Duodenal mucosa (tissue), 2 donors: ENCODE data around the gene SLC8B1.
"Not testable (repeated sequence)": the region's sequence is repeated elsewhere in the genome, so short reads cannot be mapped to it uniquely, and the experiment has no call there.

ENCODE experiments used
- H3K27ac ChIP-seq: one replicate; pipeline ENCODE4 v1.7.0; 2013; ENCODE audit warnings: low read depth, low read length
- H3K27me3 ChIP-seq, 2 donors: one replicate each; pipeline ENCODE4 v1.7.0; 2013; ENCODE audit warnings: low read length in 2 of 2, control low read depth in 1 of 2; ENCODE audit not compliant: insufficient read depth in 2 of 2, control insufficient read depth in 1 of 2
- H3K36me3 ChIP-seq, 2 donors: one replicate each; pipeline ENCODE4 v1.7.0; 2013; ENCODE audit warnings: low read length in 2 of 2, control low read depth in 1 of 2; ENCODE audit not compliant: insufficient read depth in 2 of 2, control insufficient read depth in 1 of 2
- H3K4me1 ChIP-seq, 2 donors: one replicate each; pipeline ENCODE4 v1.7.0; 2013; ENCODE audit warnings: low read length in 2 of 2, control low read depth in 1 of 2; ENCODE audit not compliant: insufficient read depth in 2 of 2, control insufficient read depth in 1 of 2
- H3K4me3 ChIP-seq, 2 donors: one replicate each; pipeline ENCODE4 v1.7.0; 2013; ENCODE audit warnings: low read length in 2 of 2, low read depth in 1 of 2
- H3K9ac ChIP-seq, 2 donors: one replicate each; pipeline ENCODE4 v1.7.0; 2013; ENCODE audit warnings: low read length in 2 of 2, low read depth in 1 of 2
- H3K9me3 ChIP-seq, 2 donors: one replicate each; pipeline ENCODE4 v1.7.0; 2013; ENCODE audit warnings: low read length in 2 of 2, control low read depth in 1 of 2; ENCODE audit not compliant: control insufficient read depth in 1 of 2

Gene SLC8B1

DNA sequence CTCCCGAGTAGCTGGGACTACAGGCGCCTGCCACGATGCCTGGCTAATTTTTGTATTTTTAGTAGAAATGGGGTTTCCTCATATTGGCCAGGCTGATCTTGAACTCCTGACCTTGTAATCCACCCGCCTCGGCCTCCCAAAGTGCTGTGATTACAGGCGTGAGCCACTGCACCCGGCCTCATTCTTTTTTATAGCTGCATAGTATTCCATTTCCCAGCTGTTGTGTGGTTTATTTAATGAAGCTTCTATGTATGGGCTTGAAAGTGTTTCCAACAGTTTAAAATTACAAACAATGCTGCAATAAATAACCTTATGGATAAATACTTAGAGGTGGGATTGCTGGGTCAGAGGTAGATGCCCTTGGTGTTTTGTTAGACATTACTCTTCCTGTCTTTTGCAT, 19.3 kb upstream of the SLC8B1 start:
- H3K27me3 ChIP-seq, H3K4me3 ChIP-seq, H3K4me1 ChIP-seq, H3K27ac ChIP-seq, H3K9ac ChIP-seq, H3K36me3 ChIP-seq, H3K9me3 ChIP-seq: not testable (repeated sequence)

DNA sequence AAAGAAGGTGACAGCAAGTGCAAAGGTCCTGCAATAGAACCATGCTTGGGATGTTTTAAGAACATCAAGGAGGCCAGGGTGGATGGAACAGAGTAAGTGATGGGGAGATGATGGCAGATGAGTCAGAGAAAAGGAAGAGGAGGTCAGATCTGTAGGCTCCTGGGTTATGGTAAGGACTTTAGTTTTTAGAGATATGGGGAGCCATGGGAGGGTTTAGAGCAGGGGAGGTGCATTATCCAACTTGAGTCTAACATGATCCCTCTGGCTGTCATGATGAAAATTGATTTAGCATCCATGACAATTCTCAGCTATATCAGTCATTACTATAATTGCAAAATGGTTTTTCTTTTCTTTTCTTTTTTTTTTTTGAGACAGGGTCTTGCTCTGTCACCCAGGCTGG, 16.2 kb upstream of the SLC8B1 start:
- no peaks in the 10 kb centered on the region for H3K27me3 ChIP-seq
- H3K36me3 ChIP-seq, result no peaks in the 10 kb centered on the region
- H3K9ac ChIP-seq, result no peak overlapping the region
- H3K27ac ChIP-seq, result no peak overlapping the region
- H3K9me3 ChIP-seq, result no peaks in the 10 kb centered on the region
- H3K4me1 ChIP-seq, result no peaks in the 10 kb centered on the region
- H3K4me3 ChIP-seq, result no peak overlapping the region

DNA sequence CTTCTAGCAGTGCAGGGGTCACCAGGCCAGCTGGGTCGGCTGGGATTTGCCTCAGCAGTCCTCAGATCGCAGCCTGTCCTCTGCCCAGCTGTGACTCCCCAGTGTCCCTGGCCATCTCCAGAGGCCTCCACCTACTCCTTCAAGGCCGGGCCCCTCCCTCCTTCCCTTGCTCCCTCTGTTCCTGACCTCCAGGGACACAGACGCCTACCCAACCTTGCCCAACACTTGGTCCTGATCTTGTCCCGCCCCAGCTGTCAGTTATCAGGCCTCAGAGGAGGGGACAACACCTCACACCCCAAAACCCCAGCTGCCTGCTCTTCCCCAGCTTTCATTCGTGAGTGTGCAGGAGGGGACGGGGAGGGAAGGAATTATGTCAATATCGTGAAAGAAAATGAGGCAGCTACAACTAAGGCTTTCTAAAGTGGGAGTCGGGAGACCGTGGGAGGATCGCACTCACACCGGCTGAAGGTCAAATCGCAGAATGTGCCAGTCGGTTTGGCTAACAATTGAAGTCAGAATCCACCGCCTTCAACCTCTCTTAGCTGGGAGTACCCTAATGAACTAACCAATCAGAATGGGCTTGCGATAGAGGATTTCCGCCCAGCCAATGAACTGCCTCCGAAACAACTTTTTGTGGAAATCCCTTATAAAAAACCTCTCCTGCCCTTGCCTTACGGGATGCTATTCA, 14.1 kb upstream of the SLC8B1 start:
- H3K27ac ChIP-seq, result no peak overlapping the region
- no peaks in the 10 kb centered on the region for H3K9me3 ChIP-seq
- H3K4me3 ChIP-seq, result no peak overlapping the region
- no peak overlapping the region for H3K9ac ChIP-seq
- H3K36me3 ChIP-seq, result no peaks in the 10 kb centered on the region
- no peaks in the 10 kb centered on the region for H3K4me1 ChIP-seq
- H3K27me3 ChIP-seq, result no peaks in the 10 kb centered on the region

DNA sequence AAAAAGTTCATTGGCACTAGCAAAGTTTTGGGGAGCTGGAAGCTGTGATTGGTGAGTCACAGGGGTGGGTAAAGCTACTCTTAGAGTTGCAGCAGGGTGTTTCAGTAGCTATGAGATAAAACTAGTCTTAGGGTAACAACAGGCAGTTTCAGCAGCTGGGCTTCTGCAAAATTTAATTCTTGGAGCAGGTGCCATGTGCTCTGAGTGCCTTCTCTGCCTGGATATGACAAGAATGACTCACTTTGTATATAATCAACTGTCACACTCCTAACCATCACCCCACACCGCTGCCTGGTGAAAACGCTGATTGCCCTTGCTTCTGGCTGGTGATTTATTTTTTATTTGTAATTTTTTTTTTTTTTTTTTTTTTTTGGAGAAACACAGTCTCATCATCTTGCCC, 13.0 kb upstream of the SLC8B1 start:
- H3K27ac ChIP-seq, result no peak overlapping the region
- H3K4me3 ChIP-seq, result no peak overlapping the region
- no peak overlapping the region for H3K9ac ChIP-seq
- H3K9me3 ChIP-seq, result no peaks in the 10 kb centered on the region
- H3K4me1 ChIP-seq, result no peaks in the 10 kb centered on the region
- H3K36me3 ChIP-seq, result no peaks in the 10 kb centered on the region
- no peaks in the 10 kb centered on the region for H3K27me3 ChIP-seq

DNA sequence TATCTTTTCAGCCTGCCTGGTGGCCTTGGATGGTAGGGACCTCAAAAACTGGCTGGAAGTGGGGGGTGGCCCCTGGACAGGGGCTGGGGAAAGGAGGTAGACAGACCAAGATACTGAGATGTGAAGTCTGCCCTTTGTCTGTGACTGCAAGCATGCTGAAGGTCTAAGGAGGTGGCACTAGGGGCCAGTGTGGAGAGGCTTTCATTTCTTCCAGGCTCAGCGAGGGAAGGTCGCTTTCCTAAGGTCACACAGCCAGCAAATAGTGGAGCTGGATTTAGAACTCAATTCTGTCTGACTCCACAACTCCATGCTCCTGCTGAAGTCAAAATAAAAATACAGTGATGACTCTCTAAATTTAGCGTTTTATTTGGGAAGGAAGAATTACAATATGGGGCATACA, 12.2 kb upstream of the SLC8B1 start:
- no peaks in the 10 kb centered on the region for H3K36me3 ChIP-seq
- no peak overlapping the region for H3K27ac ChIP-seq
- no peaks in the 10 kb centered on the region for H3K27me3 ChIP-seq
- no peak overlapping the region for H3K4me3 ChIP-seq
- no peak overlapping the region for H3K9ac ChIP-seq
- H3K4me1 ChIP-seq, result no peaks in the 10 kb centered on the region
- H3K9me3 ChIP-seq, result no peaks in the 10 kb centered on the region

DNA sequence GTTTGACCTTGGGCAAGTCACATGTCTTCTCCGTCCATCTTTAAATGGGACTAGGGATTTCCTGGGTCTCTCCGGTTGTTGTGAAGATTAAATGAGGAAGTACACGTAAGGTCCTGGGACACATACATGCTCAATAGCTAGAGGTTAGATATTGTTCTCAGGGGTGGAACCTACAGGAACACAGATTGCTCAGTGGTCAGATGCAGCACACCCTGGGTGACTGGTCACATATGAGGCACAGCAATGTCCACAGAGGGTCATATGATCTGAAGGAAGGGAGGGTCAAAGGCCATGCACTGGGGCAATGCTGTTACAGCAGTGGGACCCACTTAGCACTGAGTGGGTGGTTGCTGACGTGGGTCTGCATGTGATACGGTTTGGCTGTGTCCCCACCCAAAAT, 11.4 kb upstream of the SLC8B1 start:
- Histone ChIP-seq H3K36me3 (no peaks in the 10 kb centered on the region), H3K27ac (no peak overlapping the region), H3K27me3 (no peaks in the 10 kb centered on the region), H3K4me3 (no peak overlapping the region), H3K4me1 (no peaks in the 10 kb centered on the region), H3K9ac (no peak overlapping the region), H3K9me3 (no peaks in the 10 kb centered on the region)

DNA sequence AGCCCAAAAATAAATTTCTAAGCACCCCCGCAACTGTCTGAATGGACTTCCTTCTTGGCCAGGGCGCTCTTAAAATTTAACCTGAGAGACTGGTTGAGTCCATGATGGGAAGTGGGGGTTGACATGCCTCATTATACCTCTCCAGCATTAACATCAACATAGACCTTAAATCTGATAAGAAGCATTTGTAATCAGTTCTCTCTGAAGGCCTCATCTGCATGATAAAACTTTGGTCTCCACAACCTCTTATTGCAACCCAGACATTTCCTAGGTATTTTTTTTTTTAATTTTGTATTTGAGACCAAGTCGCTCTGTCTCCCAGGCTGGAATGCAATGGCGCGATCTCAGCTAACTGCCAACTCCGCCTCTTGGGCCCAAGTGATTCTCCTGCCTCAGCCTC, 10.4 kb upstream of the SLC8B1 start:
- no peaks in the 10 kb centered on the region for H3K36me3 ChIP-seq

DNA sequence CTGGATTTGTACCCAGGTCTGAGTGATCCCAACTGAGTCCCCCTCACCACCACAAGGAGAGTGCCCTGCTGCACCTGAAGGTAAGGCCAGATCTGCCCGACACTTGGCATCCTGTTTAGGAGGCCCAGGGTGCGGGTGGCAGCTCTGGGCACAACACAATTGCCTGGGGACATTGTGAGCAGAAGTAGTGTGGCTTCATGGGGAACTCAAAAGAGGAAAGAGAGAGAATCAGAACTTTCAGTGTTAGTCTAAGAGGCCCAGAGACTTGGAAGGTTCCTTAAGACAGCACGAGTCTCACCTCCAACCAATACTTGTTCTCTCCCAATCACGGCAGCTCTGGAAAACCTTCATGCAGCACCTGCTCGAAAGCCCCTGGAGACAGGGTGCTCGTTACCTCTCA, 6.6 kb upstream of the SLC8B1 start:
- Histone ChIP-seq H3K9me3 (no peaks in the 10 kb centered on the region), H3K4me1 (no peaks in the 10 kb centered on the region), H3K27ac (no peak overlapping the region), H3K9ac (no peak overlapping the region), H3K4me3 (no peak overlapping the region), H3K27me3 (no peaks in the 10 kb centered on the region), H3K36me3 (no peaks in the 10 kb centered on the region)

More for the DNA sequence above, 10.4 kb upstream of the SLC8B1 start:
- no peaks in the 10 kb centered on the region for H3K9me3 ChIP-seq
- no peaks in the 10 kb centered on the region for H3K27me3 ChIP-seq
- H3K9ac ChIP-seq, result no peak overlapping the region
- no peak overlapping the region for H3K4me3 ChIP-seq
- H3K27ac ChIP-seq, result no peak overlapping the region
- H3K4me1 ChIP-seq, result no peaks in the 10 kb centered on the region

DNA sequence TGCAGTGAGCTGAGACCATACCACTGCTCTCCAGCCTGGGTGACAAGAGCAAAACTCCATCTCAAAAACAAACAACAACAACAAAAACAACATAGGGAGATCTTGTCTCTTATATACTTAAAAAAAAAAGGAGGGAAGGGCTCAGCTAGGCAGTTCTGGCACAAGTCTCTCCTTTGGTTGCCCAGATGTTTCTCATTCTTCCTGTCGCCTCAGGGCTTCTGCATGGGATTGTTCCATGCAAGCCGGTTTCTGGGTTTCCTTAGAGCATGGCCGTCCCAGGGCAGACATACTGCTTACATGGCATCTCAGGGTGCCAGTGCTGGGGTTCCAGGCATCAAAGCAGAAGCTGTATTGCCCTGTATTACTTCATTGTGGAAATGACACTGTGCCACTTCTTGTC, 5.2 kb upstream of the SLC8B1 start:
- Histone ChIP-seq H3K9me3 (no peaks in the 10 kb centered on the region), H3K4me1 (peaks cover 0 to 5% of the 10 kb centered on the region in 2 donors), H3K27me3 (no peaks in the 10 kb centered on the region), H3K9ac (no peak overlapping the region), H3K4me3 (no peak overlapping the region), H3K27ac (no peak overlapping the region), H3K36me3 (no peaks in the 10 kb centered on the region)

DNA sequence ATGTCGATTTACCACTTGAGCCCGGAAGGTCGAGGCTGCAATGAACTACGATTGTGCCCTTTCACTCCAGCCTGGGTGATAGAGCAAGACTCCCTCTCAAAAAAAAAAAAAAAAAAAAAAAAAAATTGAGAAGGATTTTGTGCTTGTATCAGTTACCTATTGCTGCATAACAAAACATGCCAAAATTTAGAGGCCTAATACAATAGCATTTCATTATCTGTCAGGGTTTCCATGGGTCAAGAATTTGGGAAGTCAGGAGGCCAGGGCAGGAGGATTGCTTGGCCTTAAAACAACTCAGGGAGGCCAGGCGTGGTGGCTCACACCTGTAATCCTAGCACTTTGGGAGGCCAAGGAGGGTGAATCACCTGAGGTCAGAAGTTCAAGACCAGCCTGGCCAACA, 4.6 kb upstream of the SLC8B1 start:
- H3K4me1 ChIP-seq, result peaks cover 0 to 5% of the 10 kb centered on the region in 2 donors
- H3K9me3 ChIP-seq, result no peaks in the 10 kb centered on the region
- H3K27ac ChIP-seq, result no peak overlapping the region
- H3K9ac ChIP-seq, result no peak overlapping the region
- H3K27me3 ChIP-seq, result no peaks in the 10 kb centered on the region
- no peak overlapping the region for H3K4me3 ChIP-seq
- H3K36me3 ChIP-seq, result no peaks in the 10 kb centered on the region
